SU-DHL-6 (cell line): Measurements from ENCODE around the gene HEATR1.

ENCODE experiments used
- H2AFZ ChIP-seq: fragments of 200-600 bp; sonication (generic); 2 replicates; pipeline ENCODE4 v1.6.1; 2014; ENCODE audit warnings: low read depth, mild to moderate bottlenecking, moderate library complexity, mixed read lengths, antibody characterized with exemption, low read length; ENCODE audit not compliant: severe bottlenecking
- H3F3A ChIP-seq: fragments of 200-600 bp; shearing (Covaris generic); 2 replicates; pipeline ENCODE4 v1.6.0; 2016; ENCODE audit warnings: antibody characterized with exemption, mild to moderate bottlenecking; ENCODE audit not compliant: insufficient read depth
- H3K27ac ChIP-seq: fragments of 200-600 bp; sonication (generic); 2 replicates; pipeline ENCODE4 v1.5.1; 2016; ENCODE audit warnings: low read depth, mild to moderate bottlenecking, low read length, moderate library complexity, mixed read lengths
- H3K27me3 ChIP-seq: fragments of 200-600 bp; sonication (generic), shearing (Covaris generic); 2 replicates; pipeline ENCODE4 v1.6.0; 2014; ENCODE audit warnings: mild to moderate bottlenecking, low read length
- H3K36me3 ChIP-seq: fragments of 200-600 bp; sonication (generic); 2 replicates; pipeline ENCODE4 v1.6.1; 2014; ENCODE audit warnings: mild to moderate bottlenecking, low read length, mixed read lengths
- H3K4me2 ChIP-seq: fragments of 300-600, 200-600 bp; shearing (Covaris generic), sonication (generic); 2 replicates; pipeline ENCODE4 v1.6.0; 2014; ENCODE audit warnings: low read length, low read depth, mild to moderate bottlenecking; ENCODE audit not compliant: poor library complexity, severe bottlenecking
- H3K4me3 ChIP-seq: fragments of 200-600 bp; sonication (generic); 2 replicates; pipeline ENCODE4 v1.5.1; 2014; ENCODE audit warnings: antibody characterized with exemption, low read length, mild to moderate bottlenecking, mixed read lengths; ENCODE audit not compliant: insufficient read depth, poor library complexity, severe bottlenecking
- H3K79me2 ChIP-seq: fragments of 200-600 bp; sonication (generic); 2 replicates; pipeline ENCODE4 v1.6.1; 2014; ENCODE audit warnings: mild to moderate bottlenecking, low read length, moderate library complexity; ENCODE audit not compliant: insufficient read depth
- H3K9ac ChIP-seq: fragments of 200-600 bp; sonication (generic); 2 replicates; pipeline ENCODE4 v1.7.0; 2014; ENCODE audit warnings: mild to moderate bottlenecking, low read length
- H3K9me2 ChIP-seq: fragments of 200-600 bp; sonication (generic); replicated peaks from 2 replicates; pipeline ENCODE4 v1.6.1; 2014; ENCODE audit warnings: low read length; ENCODE audit not compliant: insufficient read depth
- H3K9me3 ChIP-seq: fragments of 200-600 bp; sonication (generic); 2 replicates; pipeline ENCODE4 v1.6.1; 2014; ENCODE audit warnings: low read length, mixed read lengths; ENCODE audit not compliant: insufficient read depth
- H4K20me1 ChIP-seq: fragments of 200-600 bp; sonication (generic); 2 replicates; pipeline ENCODE4 v1.6.1; 2014; ENCODE audit warnings: low read depth, mild to moderate bottlenecking, antibody characterized with exemption, low read length, moderate library complexity, mixed read lengths
- CTCF ChIP-seq: fragments of 200-600 bp; sonication (generic); IDR thresholded peaks from one replicate; pipeline ENCODE4 v1.5.1; 2017; ENCODE audit warnings: antibody characterized with exemption, mild to moderate bottlenecking, low read length, moderate library complexity; ENCODE audit not compliant: insufficient read depth, poor library complexity, severe bottlenecking
- EZH2phosphoT487 ChIP-seq: fragments of 200-600 bp; sonication (generic), shearing (Covaris generic); conservative IDR thresholded peaks from 2 replicates; pipeline ENCODE4 v1.6.1; 2018; ENCODE audit warnings: mild to moderate bottlenecking, antibody characterized with exemption, low read length, moderate library complexity, mixed read lengths

The HEATR1 gene

GRCh38 chr1:236501093-236501492 is 103.2 kb downstream of the HEATR1 start:
- Histone ChIP-seq H3K9me2 (no peaks in the 10 kb centered on the region), H3K27ac (no peak overlapping the region), H3K27me3 (no peaks in the 10 kb centered on the region), H3F3A (no peaks in the 10 kb centered on the region), H3K79me2 (no peaks in the 10 kb centered on the region), H3K36me3 (no peaks in the 10 kb centered on the region), H4K20me1 (no peaks in the 10 kb centered on the region), H3K9ac (no peak overlapping the region), H3K9me3 (no peaks in the 10 kb centered on the region), H3K4me3 (no peak overlapping the region), H3K4me2 (no peak overlapping the region), H2AFZ (no peak overlapping the region)
- TF ChIP-seq CTCF (no peak), EZH2phosphoT487 (no peak)
